Skeletal muscle tissue (tissue), 4 donors: ENCODE data around the gene GP9. TPM values are rescaled to one million over a fixed set of nuclear protein-coding genes. Genes with fewer than 3 reads are reported as not detected.

Source experiments
- H3K27ac ChIP-seq: one replicate; pipeline ENCODE4 v1.7.0; 2013; ENCODE audit warnings: mild to moderate bottlenecking, low read depth, low read length, inconsistent platforms
- H3K27me3 ChIP-seq, 3 donors: one replicate each; pipeline ENCODE4 v1.7.0; 2013; ENCODE audit warnings: low read length in 3 of 3; ENCODE audit not compliant: control insufficient read depth in 3 of 3, insufficient read depth in 3 of 3
- H3K36me3 ChIP-seq, 3 donors: one replicate each; pipeline ENCODE4 v1.7.0; 2013; ENCODE audit warnings: low read length in 3 of 3; ENCODE audit not compliant: control insufficient read depth in 3 of 3, insufficient read depth in 3 of 3
- H3K4me1 ChIP-seq, 3 donors: one replicate each; pipeline ENCODE4 v1.7.0; 2013; ENCODE audit warnings: low read length in 3 of 3, mild to moderate bottlenecking in 3 of 3; ENCODE audit not compliant: control insufficient read depth in 3 of 3, insufficient read depth in 3 of 3
- H3K4me3 ChIP-seq, 3 donors: one replicate each; pipeline ENCODE4 v1.7.0; 2013; ENCODE audit warnings: low read length in 3 of 3
- H3K9ac ChIP-seq, 3 donors: one replicate each; pipeline ENCODE4 v1.7.0; 2013; ENCODE audit warnings: low read length in 3 of 3, mild to moderate bottlenecking in 3 of 3, moderate library complexity in 2 of 3, low read depth in 1 of 3
- H3K9me3 ChIP-seq, 3 donors: one replicate each; pipeline ENCODE4 v1.7.0; 2013; ENCODE audit warnings: low read length in 3 of 3; ENCODE audit not compliant: control insufficient read depth in 3 of 3
- total RNA-seq: library from RNA; depleted of rRNA; stranded (reverse); fragments of >200 nt; gene quantifications from one replicate; pipeline ENCODE4 v1.2.3, GENCODE V29; 2014
- donor health status: Osteomylitis.

GP9 gene
- total RNA-seq, 1 donor from 2014 or later: not detected

GRCh38 chr3:129026728-129027543, 33.6 kb upstream of the GP9 start:
- peak overlapping the region; percentile 45 to 67 (median 62) for H3K4me3 ChIP-seq
- H3K36me3 ChIP-seq: peaks cover 0 to 2% (median 0%) of the 10 kb centered on the region in 3 donors
- peaks cover 19 to 28% (median 26%) of the 10 kb centered on the region in 3 donors for H3K4me1 ChIP-seq
- H3K27ac ChIP-seq: peak overlapping the region; percentile 32
- no peaks in the 10 kb centered on the region for H3K9me3 ChIP-seq
- H3K27me3 ChIP-seq: peaks cover 0 to 3% (median 0%) of the 10 kb centered on the region in 3 donors
- H3K9ac ChIP-seq: peak overlapping the region in 2 of 3 donors; percentile 27 to 66

DNA sequence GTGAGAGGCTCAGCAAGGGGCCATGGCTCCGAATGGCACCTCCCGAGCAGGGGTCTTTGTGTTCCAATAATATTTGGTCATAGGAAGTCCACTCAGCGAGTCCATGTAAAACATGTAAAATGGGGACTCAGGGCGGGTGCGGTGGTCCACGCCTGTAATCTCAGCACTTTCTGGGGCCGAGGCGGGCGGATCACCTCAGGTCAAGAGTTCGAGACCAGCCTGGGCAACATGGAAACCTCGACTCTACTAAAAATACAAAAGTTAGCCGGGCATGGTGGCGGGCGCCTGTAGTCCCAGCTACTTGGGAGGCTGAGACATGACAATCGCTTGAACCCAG, 33.1 kb upstream of the GP9 start:
- Histone ChIP-seq H3K27me3 (peaks cover 0 to 3% (median 0%) of the 10 kb centered on the region in 3 donors), H3K9ac (peak overlapping the region in 1 of 3 donors; percentile 66), H3K9me3 (no peaks in the 10 kb centered on the region), H3K27ac (no peak overlapping the region), H3K4me1 (peaks cover 19 to 26% (median 26%) of the 10 kb centered on the region in 3 donors), H3K36me3 (peaks cover 0 to 2% (median 0%) of the 10 kb centered on the region in 3 donors), H3K4me3 (peak overlapping the region; percentile 43 to 66 (median 45))

- Histone ChIP-seq H3K27ac (no peak overlapping the region), H3K4me1 (peaks cover 19 to 27% (median 26%) of the 10 kb centered on the region in 3 donors), H3K9me3 (no peaks in the 10 kb centered on the region), H3K4me3 (no peak overlapping the region), H3K36me3 (peaks cover 0 to 3% (median 2%) of the 10 kb centered on the region in 3 donors), H3K27me3 (peaks cover 0 to 3% (median 0%) of the 10 kb centered on the region in 3 donors), H3K9ac (no peak overlapping the region)
Observed at GRCh38 chr3:129028866-129029265, 31.7 kb upstream of the GP9 start.

GRCh38 chr3:129030611-129031010, 30.0 kb upstream of the GP9 start:
- peaks cover 0 to 3% (median 0%) of the 10 kb centered on the region in 3 donors for H3K27me3 ChIP-seq
- H3K4me1 ChIP-seq: peaks cover 12 to 18% (median 18%) of the 10 kb centered on the region in 3 donors
- H3K4me3 ChIP-seq: no peak overlapping the region
- H3K9me3 ChIP-seq: no peaks in the 10 kb centered on the region
- no peak overlapping the region for H3K27ac ChIP-seq
- H3K9ac ChIP-seq: no peak overlapping the region
- peaks cover 0 to 3% (median 2%) of the 10 kb centered on the region in 3 donors for H3K36me3 ChIP-seq

DNA sequence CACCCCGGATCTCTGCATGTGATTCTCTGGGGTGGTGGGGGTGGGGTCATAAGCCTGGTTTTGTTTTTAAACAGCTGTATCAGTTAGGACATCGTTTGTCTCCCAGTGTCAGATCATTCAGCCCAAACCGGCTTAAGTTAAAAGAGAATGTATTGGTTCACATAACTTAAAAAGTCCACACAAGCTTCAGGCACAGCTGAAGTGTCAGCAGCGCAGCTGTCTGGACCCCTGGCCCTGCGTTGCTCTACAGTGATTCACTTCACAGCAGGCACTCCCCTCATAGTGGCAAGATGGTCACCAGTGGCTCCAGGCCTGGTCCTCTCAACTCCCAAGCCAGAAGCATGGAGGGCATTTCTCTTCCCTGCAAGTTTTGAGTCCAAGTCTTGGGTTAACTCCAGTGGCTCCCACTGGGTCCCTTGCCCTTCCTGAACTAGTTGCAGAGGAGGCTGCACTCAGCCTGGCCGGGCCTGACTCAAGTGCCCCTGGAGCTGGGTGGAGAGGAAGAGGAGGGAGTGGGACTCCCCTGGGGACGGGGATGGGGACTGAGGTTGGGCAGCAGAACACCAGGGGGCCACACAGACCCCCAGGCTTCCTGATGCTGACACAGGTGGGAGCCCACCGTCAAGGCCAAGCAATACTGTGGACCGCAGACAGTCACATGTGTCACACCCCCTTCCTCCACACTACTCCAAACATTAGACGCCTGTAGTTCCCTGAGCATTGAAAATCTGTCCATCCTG, 28.9 kb upstream of the GP9 start:
- Histone ChIP-seq H3K27ac (no peak overlapping the region), H3K9ac (no peak overlapping the region), H3K4me1 (peaks cover 6 to 7% (median 7%) of the 10 kb centered on the region in 3 donors), H3K27me3 (peaks cover 0 to under 1% (median 0%) of the 10 kb centered on the region in 3 donors), H3K9me3 (no peaks in the 10 kb centered on the region), H3K36me3 (peaks cover 0 to 3% (median 2%) of the 10 kb centered on the region in 3 donors), H3K4me3 (no peak overlapping the region)

DNA sequence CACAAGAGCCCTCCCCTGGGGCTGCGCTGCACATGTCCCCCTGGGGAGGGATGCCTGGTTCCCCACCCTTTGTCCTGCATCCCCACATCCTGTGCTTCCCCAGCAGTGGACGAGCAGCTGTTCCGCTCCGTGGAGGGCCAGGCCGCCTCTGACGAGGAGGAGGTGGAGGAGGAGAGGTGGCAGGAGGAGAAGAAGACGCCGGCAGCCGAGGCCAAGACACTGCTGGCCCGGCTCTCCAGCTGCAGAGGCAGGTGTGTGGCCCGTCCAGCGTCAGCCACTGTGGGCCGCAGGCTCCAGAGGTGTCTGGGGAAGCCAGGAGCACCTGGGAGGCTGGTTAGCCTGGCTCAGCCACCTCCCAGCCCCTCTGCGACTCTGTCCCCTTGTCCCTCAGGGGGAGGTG, 27.9 kb upstream of the GP9 start:
- Histone ChIP-seq H3K36me3 (peaks cover 0 to 3% (median 2%) of the 10 kb centered on the region in 3 donors), H3K4me1 (peaks cover 0 to 2% (median 0%) of the 10 kb centered on the region in 3 donors), H3K27ac (no peak overlapping the region), H3K4me3 (no peak overlapping the region), H3K27me3 (no peaks in the 10 kb centered on the region), H3K9ac (no peak overlapping the region), H3K9me3 (no peaks in the 10 kb centered on the region)

GRCh38 chr3:129033151-129033550, 27.4 kb upstream of the GP9 start:
- H3K36me3 ChIP-seq: peaks cover 0 to 3% (median 2%) of the 10 kb centered on the region in 3 donors
- H3K27ac ChIP-seq: no peak overlapping the region
- no peaks in the 10 kb centered on the region for H3K9me3 ChIP-seq
- no peak overlapping the region for H3K9ac ChIP-seq
- H3K4me1 ChIP-seq: peaks cover 0 to 2% (median 0%) of the 10 kb centered on the region in 3 donors
- H3K4me3 ChIP-seq: no peak overlapping the region
- H3K27me3 ChIP-seq: no peaks in the 10 kb centered on the region

DNA sequence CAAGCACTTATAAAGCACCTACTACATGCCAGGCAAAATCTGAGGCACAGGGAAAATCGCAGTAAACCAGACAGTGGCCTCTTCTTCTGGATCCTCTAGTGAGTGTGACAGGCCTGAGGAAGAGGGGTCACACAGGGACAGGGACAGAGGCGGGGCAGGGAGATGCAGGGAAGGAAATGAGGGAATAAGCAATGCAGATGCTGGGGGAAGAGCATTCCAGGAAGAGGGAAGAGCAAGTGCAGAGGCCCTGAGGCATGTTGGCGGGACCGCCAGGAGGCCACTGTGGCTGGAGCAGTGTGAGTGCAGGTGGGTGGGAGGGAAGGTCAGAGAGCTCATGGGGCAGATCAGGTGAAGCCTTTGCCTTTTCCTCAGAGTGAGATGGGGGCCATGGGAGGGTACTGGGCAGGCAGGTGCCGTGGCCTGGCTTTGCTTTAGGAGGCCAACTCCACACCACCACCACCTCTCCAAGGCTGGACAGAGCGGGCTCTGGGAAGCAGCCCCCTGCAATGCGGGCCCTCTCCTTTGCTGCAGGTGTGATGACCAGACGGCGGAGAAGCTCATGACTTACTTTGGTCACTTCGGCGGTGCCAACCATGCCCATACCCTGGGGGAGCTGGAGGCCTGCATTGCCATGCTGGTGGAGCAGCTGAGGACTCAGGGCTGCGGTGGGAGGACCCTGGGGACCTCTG, 26.8 kb upstream of the GP9 start:
- peaks cover 0 to 3% (median 2%) of the 10 kb centered on the region in 3 donors for H3K36me3 ChIP-seq
- no peak overlapping the region for H3K27ac ChIP-seq
- no peak overlapping the region for H3K4me3 ChIP-seq
- no peak overlapping the region for H3K9ac ChIP-seq
- peaks cover 0 to 2% (median 0%) of the 10 kb centered on the region in 3 donors for H3K4me1 ChIP-seq
- no peaks in the 10 kb centered on the region for H3K9me3 ChIP-seq
- H3K27me3 ChIP-seq: no peaks in the 10 kb centered on the region

- no peak overlapping the region for H3K27ac ChIP-seq
- H3K4me3 ChIP-seq: no peak overlapping the region
- no peak overlapping the region for H3K9ac ChIP-seq
- peaks cover 0 to 4% (median 3%) of the 10 kb centered on the region in 3 donors for H3K36me3 ChIP-seq
- H3K27me3 ChIP-seq: no peaks in the 10 kb centered on the region
- no peaks in the 10 kb centered on the region for H3K9me3 ChIP-seq
- peaks cover 0 to 4% (median 4%) of the 10 kb centered on the region in 3 donors for H3K4me1 ChIP-seq
Observed at GRCh38 chr3:129034642-129035041, 25.9 kb upstream of the GP9 start.
